Activated gamma-delta T cell treated with Interleukin-2 at 50 U/mL for 16 hours (primary cell): ENCODE results near the gene PLAAT3.
"Not testable (repeated sequence)": the region's sequence is repeated elsewhere in the genome, so short reads cannot be mapped to it uniquely, and the experiment has no call there.

Source experiments
- DNase-seq: peaks from one replicate; pipeline ENCODE4 v3.0.0-alpha.2; 2020

Gene PLAAT3

GRCh38 chr11:63608353-63609345 lies 5.6 kb downstream of the PLAAT3 start:
- DNase-seq, result no peak

- DNase-seq, result no peak
Measured at GRCh38 chr11:63603180-63603518, 11.1 kb downstream of the PLAAT3 start.

GRCh38 chr11:63602290-63603179 lies 11.7 kb downstream of the PLAAT3 start:
- not testable (repeated sequence) for DNase-seq

- DNase-seq, result no peak
Measured at GRCh38 chr11:63599211-63600122, 14.8 kb downstream of the PLAAT3 start.

GRCh38 chr11:63598556-63598955 lies 15.7 kb downstream of the PLAAT3 start:
- no peak for DNase-seq

GRCh38 chr11:63595296-63595695 lies 18.9 kb downstream of the PLAAT3 start:
- no peak for DNase-seq

- DNase-seq, result no peak
Measured at GRCh38 chr11:63592975-63593395, 21.2 kb downstream of the PLAAT3 start.

GRCh38 chr11:63590024-63590788 lies 24.0 kb downstream of the PLAAT3 start:
- no peak for DNase-seq

GRCh38 chr11:63589000-63589399 lies 25.2 kb downstream of the PLAAT3 start:
- DNase-seq, result no peak

- no peak for DNase-seq
Measured at GRCh38 chr11:63586451-63587166, 27.6 kb downstream of the PLAAT3 start.

GRCh38 chr11:63583357-63583677 lies 30.9 kb downstream of the PLAAT3 start:
- no peak for DNase-seq

- DNase-seq, result not testable (repeated sequence)
Measured at GRCh38 chr11:63581224-63581623, 33.0 kb downstream of the PLAAT3 start.

GRCh38 chr11:63578882-63579281 lies 35.4 kb downstream of the PLAAT3 start:
- DNase-seq, result not testable (repeated sequence)

GRCh38 chr11:63574856-63575602 lies 39.2 kb downstream of the PLAAT3 start:
- no peak for DNase-seq

- peak; percentile 22 for DNase-seq
Measured at GRCh38 chr11:63573881-63574855, 40.1 kb downstream of the PLAAT3 start.

- DNase-seq, result no peak
Measured at GRCh38 chr11:63572026-63572688, 42.1 kb downstream of the PLAAT3 start.

GRCh38 chr11:63569570-63569969 lies 44.7 kb downstream of the PLAAT3 start:
- no peak for DNase-seq

GRCh38 chr11:63567044-63567840 lies 47.0 kb downstream of the PLAAT3 start:
- DNase-seq, result peak; percentile 58
